C4-2B (cell line): ENCODE results near the gene RBM28.

Source experiments
- CTCF ChIP-seq: fragments of 450-650 bp; conservative IDR thresholded peaks from 2 replicates; pipeline ENCODE4 v1.5.1; 2017; ENCODE audit warnings: mild to moderate bottlenecking
- ZFX ChIP-seq: fragments of 450-650 bp; IDR thresholded peaks from 2 replicates; pipeline ENCODE4 v1.6.1; 2017

GRCh38 chr7:128366300-128366699 lies 22.6 kb upstream of the RBM28 start:
- TF ChIP-seq CTCF (no peak), ZFX (no peak)
